OCI-LY1 (cell line): ENCODE data around the gene CARMIL1.

Experiments used
- CTCF ChIP-seq: fragments of 200-600 bp; sonication (generic), shearing (Covaris generic); IDR thresholded peaks from 2 replicates; pipeline ENCODE4 v1.5.1; 2017; ENCODE audit warnings: mild to moderate bottlenecking, antibody characterized with exemption, low read length, moderate library complexity, mixed read lengths
- EZH2 ChIP-seq: fragments of 200-600 bp; sonication (generic), shearing (Covaris generic); IDR thresholded peaks from 2 replicates; pipeline ENCODE4 v1.8.0; 2017; ENCODE audit warnings: borderline replicate concordance, mixed run types, mild to moderate bottlenecking, antibody characterized with exemption, low read length, moderate library complexity, mixed read lengths

- TF ChIP-seq CTCF (no peak), EZH2 (no peak)
These were observed 245.4 kb downstream of the CARMIL1 start for GRCh38 chr6:25524542-25524941.
